Thyroid gland (tissue), 4 donors: ENCODE data around the gene RIT2. TPM values are rescaled to one million over a fixed set of nuclear protein-coding genes. Genes with fewer than 3 reads are reported as not detected.

Experiments used
- DNase-seq, 2 donors: peaks; one replicate each; pipeline ENCODE4 v3.0.0-alpha.2; 2019
- H3K27ac ChIP-seq, 3 donors: fragments of 200-600 bp; sonication (generic); 1 replicate in 2 of 3; 2 replicates in 1 of 3; pipeline ENCODE4 v1.5.1; 2016 to 2019; ENCODE audit warnings: mild to moderate bottlenecking in 1 of 3, moderate library complexity in 1 of 3
- H3K27me3 ChIP-seq: fragments of 200-600 bp; sonication (generic); one replicate; pipeline ENCODE4 v1.5.1; 2019
- H3K36me3 ChIP-seq, 2 donors: fragments of 200-600 bp; sonication (generic); one replicate each; pipeline ENCODE4 v1.5.1; 2016 to 2019
- H3K4me1 ChIP-seq, 2 donors: fragments of 200-600 bp; sonication (generic); one replicate each; pipeline ENCODE4 v1.5.1; 2017 to 2019
- H3K4me3 ChIP-seq, 3 donors: fragments of 200-600 bp; sonication (generic); replicated peaks in 1 of 3; 1 replicate in 2 of 3; 2 replicates in 1 of 3; pipeline ENCODE4 v1.5.1; 2016; ENCODE audit warnings: mild to moderate bottlenecking in 1 of 3
- H3K9me3 ChIP-seq: fragments of 200-600 bp; sonication (generic); one replicate; pipeline ENCODE4 v1.5.1; 2017
- POLR2A ChIP-seq, 2 donors: fragments of 450-650 bp; IDR thresholded peaks; one replicate each; pipeline ENCODE4 v1.6.1; 2017; ENCODE audit warnings: antibody characterized with exemption in 2 of 2, mild to moderate bottlenecking in 2 of 2, moderate library complexity in 1 of 2
- WGBS, 2 donors: methylation state at CpG; one replicate each; pipeline ENCODE4 v1.1.5; 2017; 5-methylcytosine and 5-hydroxymethylcytosine counted together
- intact Hi-C: fragments of 100-400 bp; cut with DNase I; formaldehyde crosslinking; loops from one replicate; pipeline ENCODE4 v1.15.1; 2023
- total RNA-seq, 4 donors: library from RNA; depleted of rRNA; stranded (reverse); fragments of >200 nt; gene quantifications; one replicate each; pipeline ENCODE4 v1.2.3, GENCODE V29; 2016
- TF ChIP-seq, protein P1 (sequence below), 6 experiments: fragments of 200-600 bp in 3 of 6; fragments of 450-650 bp in 3 of 6; sonication (generic) in 3 of 6; IDR thresholded peaks; one replicate each; pipeline ENCODE4 v1.5.1; 2016 to 2019; ENCODE audit warnings: antibody characterized with exemption in 6 of 6, mild to moderate bottlenecking in 2 of 6, inconsistent platforms in 1 of 6, moderate library complexity in 1 of 6

Gene RIT2
- total RNA-seq, 4 donors from 2014 or later, result not detected

DNA sequence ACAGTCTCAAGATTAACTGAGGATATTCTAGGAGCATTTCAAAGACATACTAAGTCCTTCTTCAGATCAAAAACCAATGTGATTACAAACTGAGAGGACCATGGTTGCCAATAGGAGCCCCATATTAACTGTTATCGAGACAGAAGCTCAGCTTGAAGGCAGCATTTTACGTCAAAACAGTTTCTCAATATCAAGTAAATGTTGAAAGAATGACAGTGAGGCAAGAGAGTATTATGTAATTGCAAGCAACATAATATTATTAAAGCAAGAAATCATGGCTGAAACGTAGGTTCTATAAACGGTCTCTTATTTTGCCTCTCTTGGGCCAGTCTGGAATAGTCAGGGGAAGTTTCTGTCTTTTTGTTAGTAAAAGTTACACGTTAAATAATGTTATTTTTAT lies 22.9 kb downstream of the RIT2 start:
- intact Hi-C loops, result no loop called here

DNA sequence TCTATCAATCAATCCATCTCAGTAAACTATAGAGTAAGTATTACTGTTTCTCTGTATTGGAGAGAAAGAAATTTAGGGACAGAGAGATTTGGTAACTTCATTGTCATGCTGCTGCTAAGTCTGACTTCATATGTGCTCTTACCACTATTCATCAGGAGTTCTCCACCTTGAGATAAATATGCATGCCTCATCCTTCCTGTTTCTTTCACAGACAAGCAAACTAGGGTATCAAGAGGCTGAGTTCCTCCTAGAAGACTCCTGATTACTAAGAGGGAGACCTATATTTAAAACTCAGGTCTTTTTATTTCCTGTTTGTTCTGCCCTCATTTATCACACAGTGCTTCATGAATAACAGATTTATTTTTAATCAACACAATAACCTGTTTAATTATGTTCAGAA lies 34.1 kb downstream of the RIT2 start:
- no peak overlapping the region for H3K4me3 ChIP-seq
- intact Hi-C loops, result no loop called here
- no peaks in the 10 kb centered on the region for H3K4me1 ChIP-seq
- no peaks in the 10 kb centered on the region for H3K36me3 ChIP-seq
- DNase-seq, result no peak
- no peaks in the 10 kb centered on the region for H3K27me3 ChIP-seq
- no peak overlapping the region for H3K27ac ChIP-seq
- no peak for TF ChIP-seq POLR2A (IDR thresholded peaks at IDR 0.05)
- TF ChIP-seq, protein P1, sequence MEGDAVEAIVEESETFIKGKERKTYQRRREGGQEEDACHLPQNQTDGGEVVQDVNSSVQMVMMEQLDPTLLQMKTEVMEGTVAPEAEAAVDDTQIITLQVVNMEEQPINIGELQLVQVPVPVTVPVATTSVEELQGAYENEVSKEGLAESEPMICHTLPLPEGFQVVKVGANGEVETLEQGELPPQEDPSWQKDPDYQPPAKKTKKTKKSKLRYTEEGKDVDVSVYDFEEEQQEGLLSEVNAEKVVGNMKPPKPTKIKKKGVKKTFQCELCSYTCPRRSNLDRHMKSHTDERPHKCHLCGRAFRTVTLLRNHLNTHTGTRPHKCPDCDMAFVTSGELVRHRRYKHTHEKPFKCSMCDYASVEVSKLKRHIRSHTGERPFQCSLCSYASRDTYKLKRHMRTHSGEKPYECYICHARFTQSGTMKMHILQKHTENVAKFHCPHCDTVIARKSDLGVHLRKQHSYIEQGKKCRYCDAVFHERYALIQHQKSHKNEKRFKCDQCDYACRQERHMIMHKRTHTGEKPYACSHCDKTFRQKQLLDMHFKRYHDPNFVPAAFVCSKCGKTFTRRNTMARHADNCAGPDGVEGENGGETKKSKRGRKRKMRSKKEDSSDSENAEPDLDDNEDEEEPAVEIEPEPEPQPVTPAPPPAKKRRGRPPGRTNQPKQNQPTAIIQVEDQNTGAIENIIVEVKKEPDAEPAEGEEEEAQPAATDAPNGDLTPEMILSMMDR (IDR thresholded peaks at IDR 0.05), result no peak
- H3K9me3 ChIP-seq, result no peaks in the 10 kb centered on the region

More for the DNA sequence above, 22.9 kb downstream of the RIT2 start:
- no peaks in the 10 kb centered on the region for H3K9me3 ChIP-seq
- TF ChIP-seq, protein P1 (IDR thresholded peaks at IDR 0.05), result no peak
- no peak for TF ChIP-seq POLR2A (IDR thresholded peaks at IDR 0.05)
- no peak overlapping the region for H3K27ac ChIP-seq
- H3K27me3 ChIP-seq, result no peaks in the 10 kb centered on the region
- WGBS, 2 donors, result 82 to 85% methylated on average over 5 of the region's 5 CpGs
- H3K4me1 ChIP-seq, result no peaks in the 10 kb centered on the region
- no peaks in the 10 kb centered on the region for H3K36me3 ChIP-seq
- no peak overlapping the region for H3K4me3 ChIP-seq
- no peak for DNase-seq

DNA sequence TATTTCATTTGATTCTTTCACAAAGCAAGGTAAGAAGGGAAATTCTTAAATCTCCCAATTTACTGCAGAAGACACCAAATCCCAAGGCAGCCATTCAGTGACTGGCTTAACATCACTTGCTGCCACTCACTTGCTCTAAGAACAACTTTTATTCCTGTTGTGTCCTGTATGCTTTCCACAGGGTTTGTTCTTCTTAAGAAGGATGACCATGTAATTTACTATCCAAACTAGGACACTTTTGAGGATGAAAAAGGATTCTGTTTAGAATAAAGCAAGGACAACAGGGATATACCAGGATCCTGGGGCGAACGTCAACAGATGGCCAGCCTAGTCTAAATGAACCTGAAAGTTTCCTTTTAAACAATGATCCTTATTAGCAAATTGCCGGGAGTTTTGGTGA lies 34.8 kb downstream of the RIT2 start:
- H3K27ac ChIP-seq, result no peak overlapping the region
- TF ChIP-seq POLR2A (IDR thresholded peaks at IDR 0.05), result no peak
- TF ChIP-seq, protein P1 (IDR thresholded peaks at IDR 0.05), result no peak
- no peaks in the 10 kb centered on the region for H3K36me3 ChIP-seq
- H3K4me1 ChIP-seq, result no peaks in the 10 kb centered on the region
- no peak overlapping the region for H3K4me3 ChIP-seq
- intact Hi-C loops, result no loop called here
- no peaks in the 10 kb centered on the region for H3K27me3 ChIP-seq
- H3K9me3 ChIP-seq, result no peaks in the 10 kb centered on the region
- WGBS, 2 donors, result 65 to 74% methylated on average over 3 of the region's 3 CpGs
- no peak for DNase-seq

DNA sequence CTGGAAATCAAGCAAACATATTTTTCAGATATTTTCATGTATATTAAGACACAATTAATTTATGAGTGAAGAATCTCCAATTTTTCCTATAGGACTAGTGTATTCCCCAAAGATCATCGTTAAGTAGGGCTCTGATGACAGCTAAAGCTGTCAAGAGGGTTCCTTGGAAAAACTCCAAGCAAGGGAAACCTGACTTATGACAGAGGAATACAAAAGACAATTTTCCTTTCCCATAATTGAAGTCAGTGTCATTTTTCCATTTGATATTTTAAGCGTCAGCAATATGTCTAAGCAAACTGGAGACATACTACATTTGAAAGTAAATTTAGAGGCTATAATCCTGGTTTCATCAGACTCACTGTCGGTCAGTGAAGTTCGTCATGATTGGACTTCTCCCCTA lies 36.1 kb downstream of the RIT2 start:
- TF ChIP-seq, protein P1 (IDR thresholded peaks at IDR 0.05), result no peak
- no peak for TF ChIP-seq POLR2A (IDR thresholded peaks at IDR 0.05)
- Histone ChIP-seq H3K27ac (no peak overlapping the region), H3K36me3 (no peaks in the 10 kb centered on the region), H3K27me3 (no peaks in the 10 kb centered on the region), H3K4me1 (no peaks in the 10 kb centered on the region), H3K4me3 (no peak overlapping the region), H3K9me3 (no peaks in the 10 kb centered on the region)
- no peak for DNase-seq
- intact Hi-C loops, result no loop called here
- 81 to 82% methylated on average over 4 of the region's 4 CpGs for WGBS, 2 donors

DNA sequence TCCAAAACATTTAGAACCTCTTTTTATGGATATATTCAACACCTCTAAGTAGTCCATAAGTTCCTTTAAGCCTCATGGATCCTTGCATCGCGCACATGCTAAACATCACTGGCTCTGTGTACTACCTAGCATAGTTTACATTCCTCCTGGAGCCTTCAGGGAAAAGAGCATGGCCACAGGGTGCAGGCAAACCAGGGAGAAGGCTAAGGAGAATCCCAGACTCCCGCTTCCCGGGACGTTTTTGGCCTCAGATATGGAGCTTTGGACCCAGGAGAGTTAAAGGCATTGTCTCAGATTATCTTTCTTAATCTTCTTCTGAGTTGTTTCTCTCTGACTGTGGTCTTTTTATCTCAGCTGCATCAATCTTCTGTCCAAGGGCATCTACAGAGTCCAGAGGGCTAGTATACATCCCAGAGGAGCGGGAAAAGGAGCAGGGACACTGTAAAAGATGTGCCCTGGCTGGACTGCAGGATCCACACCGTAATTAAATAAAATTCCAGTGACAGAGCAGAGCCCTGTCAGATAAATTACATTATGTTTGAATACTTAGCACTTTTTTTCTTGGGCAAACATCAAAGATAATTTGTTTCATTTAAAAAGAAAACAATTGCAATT lies 36.9 kb downstream of the RIT2 start:
- Histone ChIP-seq H3K4me1 (no peaks in the 10 kb centered on the region), H3K27ac (no peak overlapping the region), H3K9me3 (no peaks in the 10 kb centered on the region), H3K4me3 (no peak overlapping the region), H3K36me3 (no peaks in the 10 kb centered on the region), H3K27me3 (no peaks in the 10 kb centered on the region)
- WGBS, 2 donors, result 60 to 61% methylated on average over 7 of the region's 7 CpGs
- DNase-seq, result no peak
- TF ChIP-seq, protein P1 (IDR thresholded peaks at IDR 0.05), result no peak
- TF ChIP-seq POLR2A (IDR thresholded peaks at IDR 0.05), result no peak
- intact Hi-C loops, result no loop called here
